Measurements from ENCODE around the gene MAP3K13. TPM values are rescaled to one million over a fixed set of nuclear protein-coding genes. Genes with fewer than 3 reads are reported as not detected.

The MAP3K13 gene
- total and polyA plus RNA-seq, 10 of the 15 experiments (the other 5 are each of a cell fraction or from before 2014, with no cell fraction given) = 10.5 to 70.8 (median 26.8) TPM

DNA sequence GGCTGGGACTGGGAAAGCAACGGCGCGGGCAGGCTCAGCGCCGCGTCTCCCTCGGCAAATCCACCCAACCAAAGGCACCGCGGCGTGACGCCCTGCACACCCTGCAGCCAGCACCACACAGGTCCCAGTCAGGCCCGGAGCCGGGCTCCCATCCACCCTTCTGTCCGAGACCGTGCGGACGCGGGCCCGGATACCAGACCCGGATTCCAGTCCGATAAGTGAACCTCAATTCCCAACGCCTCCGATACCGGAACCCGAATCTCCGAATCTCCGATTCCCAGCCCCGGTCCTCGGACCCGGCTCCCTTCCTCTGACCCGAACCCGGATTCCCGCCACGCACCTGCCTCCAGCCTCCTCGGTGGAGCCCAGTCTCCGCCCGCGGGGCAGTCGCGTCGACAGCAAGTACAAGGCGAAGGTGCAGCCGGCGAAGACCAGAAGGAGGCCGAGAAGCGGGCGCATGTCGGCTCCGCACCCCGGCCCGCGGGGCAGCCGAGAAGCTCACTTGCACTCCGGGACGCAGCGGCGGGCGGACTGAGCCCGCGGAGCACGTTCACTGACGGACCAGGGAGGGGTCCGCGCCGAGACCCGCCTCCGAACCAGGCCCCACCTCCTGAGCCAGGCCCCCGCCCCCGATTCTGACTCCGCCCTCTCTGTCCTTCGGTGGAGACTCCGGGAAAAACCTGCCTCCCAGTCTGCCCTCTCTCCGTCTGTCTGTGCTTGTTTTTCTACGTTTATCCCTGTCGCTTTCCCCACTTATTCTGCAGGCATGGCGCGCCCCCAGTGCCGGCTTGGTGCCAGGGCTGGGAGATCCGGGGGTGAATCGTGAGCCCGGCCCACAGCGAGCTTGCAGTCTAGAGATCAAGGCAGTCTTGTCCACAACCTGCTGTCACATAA is 135.8 kb downstream of the MAP3K13 start, which contains the start of gene TMEM41A (continued):
- TF ChIP-seq ZBED1 (IDR thresholded peaks at IDR 0.05; ENCODE audit: borderline replicate concordance) (peak; percentile 57; the same call in 1 of the 2 replicates), SMC3 (IDR thresholded peaks at IDR 0.05; ENCODE audit: borderline replicate concordance, low read length) (0 out of 2 replicates have a peak, but pooled peaks have one; percentile 14), CREB1 (IDR thresholded peaks at IDR 0.05; ENCODE audit: low read depth) (peak; percentile 83), MEF2A (IDR thresholded peaks at IDR 0.05; ENCODE audit: insufficient read depth, low read depth, low read length) (peak; percentile 80), SMARCA5 (IDR thresholded peaks at IDR 0.05) (peak; percentile 84), MEF2B (IDR thresholded peaks at IDR 0.05; ENCODE audit: partially characterized antibody, poor library complexity, severe bottlenecking) (peak; percentile 53), POLR2A (IDR thresholded peaks at IDR 0.05; ENCODE audit: low read depth, low read length) (peak; percentile 99), RFX5 (IDR thresholded peaks at IDR 0.05; ENCODE audit: low read depth, low read length) (no peak; the same call in 1 of the 2 replicates), CBX5 (IDR thresholded peaks at IDR 0.05; ENCODE audit: low read depth) (peak; percentile 99), TCF7 (IDR thresholded peaks at IDR 0.05; ENCODE audit: borderline replicate concordance) (no peak), NR2C1 (IDR thresholded peaks at IDR 0.05) (peak; percentile 67), KDM1A (IDR thresholded peaks at IDR 0.05; ENCODE audit: borderline replicate concordance) (no peak), FOXM1 (IDR thresholded peaks at IDR 0.05; ENCODE audit: low read depth, low read length) (no peak), CREM (IDR thresholded peaks at IDR 0.05; ENCODE audit: low read depth) (peak; percentile 81), TBL1XR1 (IDR thresholded peaks at IDR 0.05; ENCODE audit: low read depth, low read length) (peak; percentile 80; the same call in 1 of the 2 replicates), PML (IDR thresholded peaks at IDR 0.05; ENCODE audit: low read length) (peak; percentile 93; the same call in 1 of the 2 replicates), EED (IDR thresholded peaks at IDR 0.05; ENCODE audit: low read depth) (peak; percentile 73), TCF12 (IDR thresholded peaks at IDR 0.05; ENCODE audit: low read depth, low read length) (peak; percentile 86), RB1 (IDR thresholded peaks at IDR 0.05; ENCODE audit: borderline replicate concordance) (peak; percentile 95; the same call in 1 of the 2 replicates), YY1 (IDR thresholded peaks at IDR 0.05; ENCODE audit: low read depth, low read length) (peak; percentile 93), CBFB (IDR thresholded peaks at IDR 0.05; ENCODE audit: low read depth) (peak; percentile 61; the same call in 1 of the 2 replicates), RELA (IDR thresholded peaks at IDR 0.05; ENCODE audit: borderline replicate concordance, partially characterized antibody) (peak; percentile 73), MTA3 (IDR thresholded peaks at IDR 0.05; ENCODE audit: borderline replicate concordance, low read length) (no peak), ZNF384 (IDR thresholded peaks at IDR 0.05; ENCODE audit: borderline replicate concordance, low read depth, low read length) (no peak), MXI1 (IDR thresholded peaks at IDR 0.05; ENCODE audit: low read depth, low read length) (peak; percentile 89), LARP7 (IDR thresholded peaks at IDR 0.05) (peak; percentile 93), SP1 (IDR thresholded peaks at IDR 0.05; ENCODE audit: low read depth, low read length) (peak; percentile 94), IKZF2 (IDR thresholded peaks at IDR 0.05) (peak in 1 of 2 experiments; percentile 55; a peak in 1 of 4 replicates), ETV6 (conservative IDR thresholded peaks at IDR 0.05 in 1 of 2, IDR thresholded peaks at IDR 0.05 in 1 of 2; ENCODE audit: borderline replicate concordance in 1 of 2, low read depth in 1 of 2) (peak in 1 of 2 experiments; percentile 60; a peak in 1 of 4 replicates), FOS (IDR thresholded peaks at IDR 0.05; ENCODE audit: borderline replicate concordance, extremely low read depth, insufficient read length) (no peak)
- TF ChIP-seq, protein P1, sequence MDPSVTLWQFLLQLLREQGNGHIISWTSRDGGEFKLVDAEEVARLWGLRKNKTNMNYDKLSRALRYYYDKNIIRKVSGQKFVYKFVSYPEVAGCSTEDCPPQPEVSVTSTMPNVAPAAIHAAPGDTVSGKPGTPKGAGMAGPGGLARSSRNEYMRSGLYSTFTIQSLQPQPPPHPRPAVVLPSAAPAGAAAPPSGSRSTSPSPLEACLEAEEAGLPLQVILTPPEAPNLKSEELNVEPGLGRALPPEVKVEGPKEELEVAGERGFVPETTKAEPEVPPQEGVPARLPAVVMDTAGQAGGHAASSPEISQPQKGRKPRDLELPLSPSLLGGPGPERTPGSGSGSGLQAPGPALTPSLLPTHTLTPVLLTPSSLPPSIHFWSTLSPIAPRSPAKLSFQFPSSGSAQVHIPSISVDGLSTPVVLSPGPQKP (IDR thresholded peaks at IDR 0.05; ENCODE audit: low read depth, low read length) = peak; percentile 65; the same call in 1 of the 2 replicates
- TF ChIP-seq, protein P2, sequence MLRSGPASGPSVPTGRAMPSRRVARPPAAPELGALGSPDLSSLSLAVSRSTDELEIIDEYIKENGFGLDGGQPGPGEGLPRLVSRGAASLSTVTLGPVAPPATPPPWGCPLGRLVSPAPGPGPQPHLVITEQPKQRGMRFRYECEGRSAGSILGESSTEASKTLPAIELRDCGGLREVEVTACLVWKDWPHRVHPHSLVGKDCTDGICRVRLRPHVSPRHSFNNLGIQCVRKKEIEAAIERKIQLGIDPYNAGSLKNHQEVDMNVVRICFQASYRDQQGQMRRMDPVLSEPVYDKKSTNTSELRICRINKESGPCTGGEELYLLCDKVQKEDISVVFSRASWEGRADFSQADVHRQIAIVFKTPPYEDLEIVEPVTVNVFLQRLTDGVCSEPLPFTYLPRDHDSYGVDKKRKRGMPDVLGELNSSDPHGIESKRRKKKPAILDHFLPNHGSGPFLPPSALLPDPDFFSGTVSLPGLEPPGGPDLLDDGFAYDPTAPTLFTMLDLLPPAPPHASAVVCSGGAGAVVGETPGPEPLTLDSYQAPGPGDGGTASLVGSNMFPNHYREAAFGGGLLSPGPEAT (IDR thresholded peaks at IDR 0.05; ENCODE audit: low read depth) = peak; percentile 97

All from GM12878 (cell line).